HepG2 (cell line): ENCODE measurements around the gene LCN1. TPM values are rescaled to one million over a fixed set of nuclear protein-coding genes. Genes with fewer than 3 reads are reported as not detected.

Experiments
- ATAC-seq: fragments of 200-7000 bp; cut with Tn5 transposase; 3 replicates; pipeline ENCODE4 v1.9.1; 2020; ENCODE audit warnings: mild to moderate bottlenecking, moderate library complexity
- BruUV-seq: library from RNA; stranded (reverse); fragments of 400-500 nt; replicated peaks from 2 replicates; lab custom pipeline; 2021; lab: Mats Ljungman, UMichigan
- CTCF ChIA-PET: fragments of 300-600 bp; formaldehyde crosslinking; extraction: SDS; loops from one replicate; lab custom pipeline; 2021; ENCODE audit warnings: low total read pairs, inconsistent platforms, low intra/inter-chr PET ratio; lab: Yijun Ruan, JAX
- POLR2A ChIA-PET: fragments of 350-600 bp; sonication (Branson Sonifier 250); formaldehyde crosslinking; loops from one replicate; lab custom pipeline; 2020; ENCODE audit warnings: antibody characterized with exemption, inconsistent platforms; lab: Yijun Ruan, JAX
- DNase-seq: peaks from one replicate; pipeline ENCODE4 v3.0.0-alpha.2; 2015; ENCODE audit warnings: low spot score
- FAIRE-seq: peaks from 3 replicates; lab custom pipeline; 2011; peaks lifted over from hg19 to GRCh38; lab: Jason Lieb, UNC
- H2AFZ ChIP-seq: one replicate; pipeline ENCODE4 v1.6.1; 2011; ENCODE audit warnings: low read length, inconsistent platforms
- H3K27ac ChIP-seq: fragments of 300-600 bp; 3 replicates; pipeline ENCODE4 v1.8.0; 2011; ENCODE audit warnings: mixed run types, mild to moderate bottlenecking, mixed read lengths, low read length, inconsistent platforms; ENCODE audit not compliant: insufficient read depth; ENCODE audit errors: extremely low read length
- H3K27me3 ChIP-seq, 2 experiments: fragments of 200-600 bp in 1 of 2; 2 replicates in 1 of 2; 3 replicates in 1 of 2; pipeline versions ENCODE4 v1.6.0 to v1.8.0; 2011; ENCODE audit warnings: low read length in 2 of 2, mild to moderate bottlenecking in 2 of 2, moderate library complexity in 2 of 2, inconsistent platforms in 1 of 2; ENCODE audit not compliant: insufficient read depth in 2 of 2, control insufficient read depth in 1 of 2
- H3K36me3 ChIP-seq, 2 experiments: fragments of 200-600 bp in 1 of 2; replicated peaks in 1 of 2; 2 replicates in 1 of 2; 3 replicates in 1 of 2; pipeline versions ENCODE4 v1.5.1 to v1.8.0; 2011; ENCODE audit warnings: low read length in 2 of 2, inconsistent platforms in 1 of 2; ENCODE audit not compliant: insufficient read depth in 2 of 2, control insufficient read depth in 1 of 2
- H3K4me1 ChIP-seq: 2 replicates; pipeline ENCODE4 v1.5.1; 2012; ENCODE audit warnings: low read length, inconsistent platforms; ENCODE audit not compliant: insufficient read depth
- H3K4me2 ChIP-seq: 2 replicates; pipeline ENCODE4 v1.6.0; 2011; ENCODE audit warnings: low read depth, low read length, inconsistent platforms
- H3K4me3 ChIP-seq, 3 experiments: fragments of 200-600 bp in 1 of 3; sonication (generic), shearing (Covaris generic) in 1 of 3; replicated peaks in 1 of 3; 2 replicates each; pipeline ENCODE4 v1.5.1; 2011 to 2016; ENCODE audit warnings: low read length in 3 of 3, inconsistent platforms in 2 of 3, low read depth in 2 of 3, mild to moderate bottlenecking in 2 of 3, control low read depth in 1 of 3, mixed read lengths in 1 of 3; ENCODE audit not compliant: insufficient read depth in 1 of 3
- H3K79me2 ChIP-seq: one replicate; pipeline ENCODE4 v1.6.1; 2011; ENCODE audit warnings: low read length, inconsistent platforms; ENCODE audit not compliant: insufficient read depth
- H3K9ac ChIP-seq: 2 replicates; pipeline ENCODE4 v1.6.0; 2011; ENCODE audit warnings: mild to moderate bottlenecking, low read depth, low read length, inconsistent platforms; ENCODE audit not compliant: insufficient read depth
- H3K9me3 ChIP-seq: 2 replicates; pipeline ENCODE4 v1.5.1; 2012; ENCODE audit warnings: mild to moderate bottlenecking, low read length
- H4K20me1 ChIP-seq: 2 replicates; pipeline ENCODE4 v1.6.0; 2011; ENCODE audit warnings: inconsistent platforms, mild to moderate bottlenecking, low read length, moderate library complexity; ENCODE audit not compliant: insufficient read depth
- IRF9 ChIP-seq: sonication (generic); formaldehyde crosslinking; IDR thresholded peaks from 2 replicates; pipeline ENCODE4 v1.8.0; 2022; ENCODE audit warnings: missing genetic modification reagents, mild to moderate bottlenecking, borderline replicate concordance
- ZNF839 ChIP-seq: sonication (generic); formaldehyde crosslinking; IDR thresholded peaks from 2 replicates; pipeline ENCODE4 v1.4.0; 2020; ENCODE audit warnings: missing genetic modification reagents, mild to moderate bottlenecking, borderline replicate concordance
- ZUFSP ChIP-seq: sonication (generic); formaldehyde crosslinking; IDR thresholded peaks from 2 replicates; pipeline ENCODE4 v1.9.0; 2021; ENCODE audit warnings: missing genetic modification reagents, mild to moderate bottlenecking, borderline replicate concordance
- WGBS: methylation state at CpG from one replicate; pipeline ENCODE4 v1.1.6; 2017; ENCODE audit warnings: low lambda C conversion rate; 5-methylcytosine and 5-hydroxymethylcytosine counted together
- in situ Hi-C: cut with HindIII; loops from 2 replicates; pipeline ENCODE4 v1.10.0; 2017; ENCODE audit warnings: low pct_unique_long_range_greater_than_20kb; ENCODE audit not compliant: extremely low pct_ligation_motif_present
- intact Hi-C: fragments of 100-400 bp; cut with micrococcal nuclease; formaldehyde crosslinking; loops from one replicate; pipeline ENCODE4 v1.10.0; 2022; ENCODE audit not compliant: unreplicated experiment
- polyA plus RNA-seq, 8 experiments: library from polyadenylated mRNA; depleted of rRNA in 3 of 8; stranded (reverse) in 7 of 8; unstranded in 1 of 8; fragments of >200 nt; fragmentation: Illumina TruSeq in 4 of 8; extraction: Trizol in 4 of 8; gene quantifications; 2 replicates each; pipeline versions ENCODE4 v1.2.1 to v1.2.3, GENCODE V29; 2011 to 2016; ENCODE audit warnings: low read depth in 4 of 8, missing spikeins in 1 of 8, mixed read lengths in 1 of 8; ENCODE audit not compliant: insufficient read depth in 1 of 8
- total RNA-seq, 5 experiments: library from RNA; depleted of rRNA; stranded (reverse); fragments of >200 nt; fragmentation: Illumina TruSeq; extraction: Trizol; gene quantifications; 2 replicates each; pipeline ENCODE4 v1.2.3, GENCODE V29; 2016; ENCODE audit warnings: low read depth in 1 of 5

LCN1 gene
- total and polyA plus RNA-seq, 2 of the 13 experiments (the other 11 are each of a cell fraction or from before 2014, with no cell fraction given) = not detected

- 0 out of 2 replicates have a peak, but pooled peaks have one; percentile 48 for TF ChIP-seq ZNF839 (CRISPR knock-in tag)
- TF ChIP-seq, all 625 proteins: peak for 13
These were observed 19.7 kb upstream of the LCN1 start (continued) for GRCh38 chr9:135501261-135502167.

- in situ Hi-C loops = no loop called here
- BruUV-seq = TSS peak; percentile 46
- peaks cover 16% of the 10 kb centered on the region for H4K20me1 ChIP-seq
- 95% methylated on average over 13 of the region's 15 CpGs for WGBS
- H3K9ac ChIP-seq = peak overlapping the region; percentile 89
- DNase-seq (no peak), ATAC-seq (no peak), FAIRE-seq (no peak)
- no peaks in the 10 kb centered on the region for H3K27me3 ChIP-seq
- TF ChIP-seq ZUFSP (CRISPR knock-in tag) = no peak
- TF ChIP-seq IRF9 (CRISPR knock-in tag) = no peak
- TF ChIP-seq, all 625 proteins: peak for 0
- intact Hi-C loops = no loop called here
- Histone ChIP-seq H3K27ac (no peak overlapping the region), H3K4me2 (peak overlapping the region; percentile 84), H3K4me1 (peaks cover 40% of the 10 kb centered on the region), H2AFZ (no peak overlapping the region), H3K79me2 (peaks cover 10% of the 10 kb centered on the region), H3K4me3 (peak overlapping the region; percentile 80 to 96 (median 92); a peak in 4 of 6 replicates), H3K36me3 (peaks cover 13 to 26% of the 10 kb centered on the region in 2 experiments), H3K9me3 (no peaks in the 10 kb centered on the region)
- POLR2A ChIA-PET = no interaction called here
- CTCF ChIA-PET = no interaction called here
These were observed 18.9 kb upstream of the LCN1 start for GRCh38 chr9:135502168-135502872.
